GM12878 (cell line): ENCODE measurements around the gene BPIFB3. TPM values are rescaled to one million over a fixed set of nuclear protein-coding genes. Genes with fewer than 3 reads are reported as not detected.

ENCODE experiments used
- ATAC-seq: fragments of 200-7000 bp; cut with Tn5 transposase; 3 replicates; pipeline ENCODE4 v1.9.1; 2020; ENCODE audit warnings: mild to moderate bottlenecking, moderate library complexity
- BruUV-seq: library from RNA; stranded (reverse); fragments of 400-500 nt; replicated peaks from 2 replicates; lab custom pipeline; 2021; lab: Mats Ljungman, UMichigan
- CTCF ChIA-PET: fragments of 300-600 bp; sonication (Branson Sonifier 250); formaldehyde crosslinking; extraction: SDS; loops from one replicate; lab custom pipeline; 2021; ENCODE audit warnings: inconsistent platforms; lab: Yijun Ruan, JAX
- POLR2A ChIA-PET: fragments of 350-600 bp; formaldehyde crosslinking; extraction: SDS; loops from one replicate; lab custom pipeline; 2021; ENCODE audit warnings: inconsistent platforms; lab: Charles Lee
- RAD21 ChIA-PET: fragments of 300-600 bp; sonication (Branson Sonifier 250); formaldehyde crosslinking; loops from one replicate; lab custom pipeline; 2023; ENCODE audit warnings: antibody characterized with exemption; ENCODE audit not compliant: unreplicated experiment; lab: Charles Lee
- SMC1A ChIA-PET: fragments of 300-600 bp; sonication (Branson Sonifier 250); formaldehyde crosslinking; loops from one replicate; lab custom pipeline; 2023; ENCODE audit not compliant: unreplicated experiment, uncharacterized antibody; lab: Charles Lee
- DNase-seq: peaks from one replicate; pipeline ENCODE4 v3.0.0-alpha.2; 2011; ENCODE audit warnings: low read depth, low spot score
- FAIRE-seq: peaks from 3 replicates; lab custom pipeline; 2011; peaks lifted over from hg19 to GRCh38; lab: Jason Lieb, UNC
- H2AFZ ChIP-seq: 2 replicates; pipeline ENCODE4 v1.6.0; 2011; ENCODE audit warnings: low read depth, low read length, control low read depth; ENCODE audit not compliant: control insufficient read depth
- H3K27ac ChIP-seq: 2 replicates; pipeline ENCODE4 v1.5.1; 2011; ENCODE audit warnings: control low read depth; ENCODE audit not compliant: control insufficient read depth, insufficient read depth
- H3K27me3 ChIP-seq, 2 experiments: replicated peaks in 1 of 2; 2 replicates each; pipeline versions ENCODE4 v1.6.0 to v1.6.1; 2011; ENCODE audit warnings: low read length in 1 of 2; ENCODE audit not compliant: control insufficient read depth in 2 of 2, insufficient read depth in 2 of 2
- H3K36me3 ChIP-seq, 2 experiments: 2 replicates each; pipeline ENCODE4 v1.5.1; 2011; ENCODE audit warnings: low read length in 1 of 2; ENCODE audit not compliant: control insufficient read depth in 2 of 2, insufficient read depth in 2 of 2
- H3K4me1 ChIP-seq: 2 replicates; pipeline ENCODE4 v1.6.1; 2011; ENCODE audit warnings: mild to moderate bottlenecking, low read length, moderate library complexity, mixed read lengths; ENCODE audit not compliant: control insufficient read depth, insufficient read depth
- H3K4me2 ChIP-seq: 2 replicates; pipeline ENCODE4 v1.6.0; 2011; ENCODE audit warnings: control low read depth; ENCODE audit not compliant: control insufficient read depth, insufficient read depth
- H3K4me3 ChIP-seq: fragments of 200-600 bp; sonication (generic); 2 replicates; pipeline ENCODE4 v1.5.1; 2016
- H3K79me2 ChIP-seq: 2 replicates; pipeline ENCODE4 v1.6.0; 2011; ENCODE audit warnings: low read length; ENCODE audit not compliant: control insufficient read depth, insufficient read depth
- H3K9ac ChIP-seq: 2 replicates; pipeline ENCODE4 v1.8.0; 2011; ENCODE audit warnings: low read length, control low read depth, mixed read lengths; ENCODE audit not compliant: control insufficient read depth, insufficient read depth
- H3K9me3 ChIP-seq: replicated peaks from 3 replicates; pipeline ENCODE4 v1.5.1; 2011; ENCODE audit warnings: mild to moderate bottlenecking, low read length; ENCODE audit not compliant: control insufficient read depth, insufficient read depth
- H4K20me1 ChIP-seq: 2 replicates; pipeline ENCODE4 v1.6.0; 2011; ENCODE audit not compliant: control insufficient read depth, insufficient read depth
- BCLAF1 ChIP-seq: fragments of 450-650 bp; IDR thresholded peaks from 2 replicates; pipeline ENCODE4 v1.6.1; 2017; ENCODE audit warnings: antibody characterized with exemption, mild to moderate bottlenecking, moderate library complexity
- CEBPB ChIP-seq, 2 experiments: fragments of 150-350 bp in 1 of 2; IDR thresholded peaks; 2 replicates each; pipeline ENCODE4 v1.6.1; 2012 to 2014; ENCODE audit warnings: low read depth in 2 of 2, low read length in 2 of 2, borderline replicate concordance in 1 of 2, inconsistent platforms in 1 of 2
- CREB1 ChIP-seq: IDR thresholded peaks from 2 replicates; pipeline ENCODE4 v1.6.1; 2012; ENCODE audit warnings: low read depth, mild to moderate bottlenecking, inconsistent platforms
- CTCF ChIP-seq, 3 experiments: IDR thresholded peaks in 2 of 3; conservative IDR thresholded peaks in 1 of 3; 2 replicates each; pipeline ENCODE4 v1.5.1; 2011; ENCODE audit warnings: low read depth in 3 of 3, low read length in 3 of 3, mild to moderate bottlenecking in 3 of 3, control low read depth in 2 of 3, moderate library complexity in 2 of 3, inconsistent platforms in 1 of 3, mixed read lengths in 1 of 3; ENCODE audit not compliant: control insufficient read depth in 2 of 3, insufficient read depth in 1 of 3; ENCODE audit errors: extremely low read depth in 1 of 3
- JUND ChIP-seq: IDR thresholded peaks from 2 replicates; pipeline ENCODE4 v1.6.1; 2012; ENCODE audit warnings: low read depth, mild to moderate bottlenecking, low read length, improper control_type of control experiment, moderate library complexity
- MTA3 ChIP-seq: IDR thresholded peaks from 2 replicates; pipeline ENCODE4 v1.6.1; 2012; ENCODE audit warnings: low read length, inconsistent platforms, borderline replicate concordance
- NR2C2 ChIP-seq: IDR thresholded peaks from 2 replicates; pipeline ENCODE4 v1.6.1; 2011; ENCODE audit warnings: borderline replicate concordance, low read depth; ENCODE audit not compliant: control insufficient read depth, insufficient read length
- PAX5 ChIP-seq: IDR thresholded peaks from 2 replicates; pipeline ENCODE4 v1.6.1; 2011; ENCODE audit warnings: low read depth, low read length, borderline replicate concordance
- PRDM15 ChIP-seq: fragments of 450-650 bp; formaldehyde crosslinking; IDR thresholded peaks from 2 replicates; pipeline ENCODE4 v1.4.0; 2020; ENCODE audit warnings: mild to moderate bottlenecking, moderate library complexity
- RBBP5 ChIP-seq: fragments of 200-600 bp; sonication (generic); conservative IDR thresholded peaks from 2 replicates; pipeline ENCODE4 v1.6.1; 2016
- RUNX3 ChIP-seq: IDR thresholded peaks from 2 replicates; pipeline ENCODE4 v1.6.1; 2012; ENCODE audit warnings: low read length, inconsistent platforms
- WGBS: methylation state at CpG from one replicate; pipeline ENCODE4 v1.1.6; 2016; ENCODE audit warnings: low lambda C conversion rate; ENCODE audit not compliant: insufficient replicate concordance, insufficient coverage; ENCODE audit errors: missing lambda C conversion rate; 5-methylcytosine and 5-hydroxymethylcytosine counted together
- in situ Hi-C: fragments of 300-500 bp; cut with MboI; formaldehyde crosslinking; loops from 9 replicates; pipeline ENCODE4 v1.14.3; 2018; ENCODE audit warnings: mixed read lengths
- intact Hi-C: fragments of 100-400 bp; cut with micrococcal nuclease; formaldehyde crosslinking; loops from one replicate; pipeline ENCODE4 v1.14.2; 2022; ENCODE audit not compliant: unreplicated experiment
- polyA plus RNA-seq, 11 experiments: library from polyadenylated mRNA; depleted of rRNA in 4 of 11; unstranded in 6 of 11; stranded (reverse) in 5 of 11; fragments of >200 nt; fragmentation: Nextera tagmentation in 4 of 11; fragmentation: Illumina TruSeq in 1 of 11; extraction: Ambion mirVana in 4 of 11; extraction: Trizol in 1 of 11; gene quantifications; 1 replicate in 1 of 11; 2 replicates in 10 of 11; pipeline versions ENCODE4 v1.2.1 to v1.2.3, GENCODE V29; 2011 to 2016; ENCODE audit warnings: inconsistent platforms in 2 of 11, missing spikeins in 2 of 11, low read depth in 1 of 11
- total RNA-seq, 4 experiments: library from RNA; depleted of rRNA in 3 of 4; stranded (reverse); fragments of >200 nt in 3 of 4; fragmentation: Illumina TruSeq in 1 of 4; extraction: Trizol in 1 of 4; gene quantifications; 2 replicates each; pipeline versions ENCODE4 v1.2.1 to v1.2.3, GENCODE V29; 2013 to 2021

The BPIFB3 gene
- total and polyA plus RNA-seq, 10 of the 15 experiments (the other 5 are each of a cell fraction or from before 2014, with no cell fraction given): not detected

GRCh38 chr20:33026072-33026778 lies 27.5 kb upstream of the BPIFB3 start:
- DNase-seq: no peak
- RAD21 ChIA-PET: no interaction called here
- no TSS peak for BruUV-seq
- Histone ChIP-seq H3K27me3 (no peaks in the 10 kb centered on the region; a peak in 1 of 4 replicates), H3K79me2 (no peaks in the 10 kb centered on the region), H4K20me1 (no peaks in the 10 kb centered on the region), H3K27ac (no peak overlapping the region), H3K4me3 (no peak overlapping the region), H3K9ac (no peak overlapping the region), H3K9me3 (no peaks in the 10 kb centered on the region), H3K36me3 (no peaks in the 10 kb centered on the region), H3K4me2 (no peak overlapping the region), H2AFZ (no peak overlapping the region), H3K4me1 (peaks cover 3% of the 10 kb centered on the region)
- SMC1A ChIA-PET: no interaction called here
- ATAC-seq: no peak
- WGBS: 10% methylated on average over 5 of the region's 5 CpGs
- CTCF ChIA-PET: no interaction called here
- in situ Hi-C loops: no loop called here
- intact Hi-C loops: no loop called here
- no peak for FAIRE-seq
- POLR2A ChIA-PET: no interaction called here
- TF ChIP-seq CREB1 (no peak), RBBP5 (no peak), PAX5 (no peak), BCLAF1 (no peak), PRDM15 (no peak), RUNX3 (no peak), MTA3 (no peak), NR2C2 (no peak), CEBPB (IDR thresholded peaks at IDR 0.05; ENCODE audit: borderline replicate concordance in 1 of 2, low read depth in 2 of 2, low read length in 2 of 2) (no peak), CTCF (IDR thresholded peaks at IDR 0.05 in 2 of 3, conservative IDR thresholded peaks at IDR 0.05 in 1 of 3; ENCODE audit: control insufficient read depth in 2 of 3, extremely low read depth in 1 of 3, insufficient read depth in 1 of 3, low read depth in 3 of 3, low read length in 3 of 3) (no peak), JUND (no peak)
